Ectodermal cell (in vitro differentiated cells): ENCODE results near the gene MARK1.
"Not testable (repeated sequence)": the region's sequence is repeated elsewhere in the genome, so short reads cannot be mapped to it uniquely, and the experiment has no call there.

Experiments
- H3K27ac ChIP-seq: 2 replicates; pipeline ENCODE4 v1.7.0; 2013; ENCODE audit warnings: mild to moderate bottlenecking, low read depth, low read length; ENCODE audit not compliant: insufficient read depth, poor library complexity, severe bottlenecking
- H3K27me3 ChIP-seq: 2 replicates; pipeline ENCODE4 v1.7.0; 2013; ENCODE audit warnings: mild to moderate bottlenecking, low read length; ENCODE audit not compliant: insufficient read depth, control insufficient read depth, poor library complexity, severe bottlenecking
- H3K36me3 ChIP-seq: one replicate; pipeline ENCODE4 v1.7.0; 2013; ENCODE audit warnings: low read length; ENCODE audit not compliant: control insufficient read depth, insufficient read depth
- H3K4me1 ChIP-seq: one replicate; pipeline ENCODE4 v1.7.0; 2013; ENCODE audit warnings: low read length; ENCODE audit not compliant: control insufficient read depth, insufficient read depth
- H3K4me3 ChIP-seq: 2 replicates; pipeline ENCODE4 v1.7.0; 2013; ENCODE audit warnings: low read depth, low read length, control low read depth; ENCODE audit not compliant: insufficient read depth
- H3K9me3 ChIP-seq: 2 replicates; pipeline ENCODE4 v1.7.0; 2013; ENCODE audit warnings: mild to moderate bottlenecking, low read length, moderate library complexity; ENCODE audit not compliant: control insufficient read depth
- WGBS, 2 experiments: methylation state at CpG; one replicate each; pipeline ENCODE4 v1.1.7; 2013; ENCODE audit warnings: missing lambda C conversion rate in 2 of 2; 5-methylcytosine and 5-hydroxymethylcytosine counted together

Gene MARK1

GRCh38 chr1:220655961-220656740 is 128.2 kb downstream of the MARK1 start:
- H3K4me3 ChIP-seq = no peak overlapping the region
- H3K27ac ChIP-seq = no peak overlapping the region
- H3K4me1 ChIP-seq = no peaks in the 10 kb centered on the region
- H3K9me3 ChIP-seq = no peaks in the 10 kb centered on the region
- H3K36me3 ChIP-seq = no peaks in the 10 kb centered on the region
- H3K27me3 ChIP-seq = no peaks in the 10 kb centered on the region

- WGBS, 2 experiments = 85 to 92% methylated on average over 3 of the region's 3 CpGs
- no peaks in the 10 kb centered on the region for H3K9me3 ChIP-seq
Measured at GRCh38 chr1:220666349-220666748, 138.4 kb downstream of the MARK1 start.

GRCh38 chr1:220669005-220669404 is 141.1 kb downstream of the MARK1 start:
- Histone ChIP-seq H3K27me3 (no peaks in the 10 kb centered on the region), H3K36me3 (no peaks in the 10 kb centered on the region), H3K4me3 (no peak overlapping the region), H3K27ac (no peak overlapping the region), H3K9me3 (no peaks in the 10 kb centered on the region), H3K4me1 (no peaks in the 10 kb centered on the region)
- 86% methylated on average over 1 of the region's 1 CpG; no CpG with 5 or more reads in 1 of the 2 experiments for WGBS, 2 experiments

More at GRCh38 chr1:220666349-220666748, 138.4 kb downstream of the MARK1 start:
- Histone ChIP-seq H3K27ac (no peak overlapping the region), H3K36me3 (no peaks in the 10 kb centered on the region), H3K4me3 (no peak overlapping the region), H3K4me1 (no peaks in the 10 kb centered on the region), H3K27me3 (no peaks in the 10 kb centered on the region)

DNA sequence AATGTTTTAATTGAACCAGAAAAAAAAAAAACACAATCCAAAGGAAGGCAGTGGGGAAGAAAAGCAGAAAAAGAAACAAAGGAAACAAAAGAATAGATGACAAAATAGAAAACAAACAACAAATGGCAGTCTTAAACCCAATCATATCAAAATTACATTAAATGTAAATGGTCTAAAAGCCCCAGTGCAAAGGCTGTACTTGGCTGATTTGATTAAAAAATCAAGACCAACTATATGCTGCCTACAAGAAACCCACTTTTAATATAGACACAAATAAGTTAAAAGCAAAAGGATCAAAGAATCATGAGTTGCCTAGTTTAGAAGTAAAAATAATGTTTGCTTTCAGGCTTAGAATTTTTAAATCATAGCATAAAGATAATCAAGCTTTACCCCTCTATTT is 142.4 kb downstream of the MARK1 start:
- Histone ChIP-seq H3K36me3 (no peaks in the 10 kb centered on the region), H3K27me3 (no peaks in the 10 kb centered on the region)

DNA sequence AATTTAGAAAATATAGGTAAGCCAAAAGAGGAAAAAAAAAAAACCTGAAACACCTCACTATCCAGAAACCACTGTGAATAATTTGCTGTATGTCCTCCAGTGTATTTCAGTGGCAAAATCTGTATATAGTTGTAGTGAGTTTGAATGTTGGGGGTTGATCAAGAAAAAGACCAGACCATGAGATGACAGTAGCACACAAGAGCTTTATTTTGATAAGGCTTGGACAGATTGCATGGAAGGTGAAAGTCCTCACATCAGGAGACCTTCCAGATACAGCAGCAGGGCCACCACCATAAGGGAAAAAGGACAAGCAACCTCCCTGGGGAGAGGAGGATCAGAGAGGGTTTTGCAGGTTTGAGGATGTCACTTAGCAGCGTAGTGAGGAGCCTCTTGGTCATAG is 146.0 kb downstream of the MARK1 start:
- Histone ChIP-seq H3K4me1 (no peaks in the 10 kb centered on the region), H3K27me3 (no peaks in the 10 kb centered on the region), H3K9me3 (no peaks in the 10 kb centered on the region), H3K36me3 (no peaks in the 10 kb centered on the region), H3K4me3 (no peak overlapping the region), H3K27ac (no peak overlapping the region)
- WGBS, 2 experiments = 89 to 97% methylated on average over 1 of the region's 1 CpG

More for the DNA sequence above, 142.4 kb downstream of the MARK1 start:
- no peak overlapping the region for H3K4me3 ChIP-seq
- no peaks in the 10 kb centered on the region for H3K4me1 ChIP-seq
- H3K9me3 ChIP-seq = no peaks in the 10 kb centered on the region
- H3K27ac ChIP-seq = no peak overlapping the region

DNA sequence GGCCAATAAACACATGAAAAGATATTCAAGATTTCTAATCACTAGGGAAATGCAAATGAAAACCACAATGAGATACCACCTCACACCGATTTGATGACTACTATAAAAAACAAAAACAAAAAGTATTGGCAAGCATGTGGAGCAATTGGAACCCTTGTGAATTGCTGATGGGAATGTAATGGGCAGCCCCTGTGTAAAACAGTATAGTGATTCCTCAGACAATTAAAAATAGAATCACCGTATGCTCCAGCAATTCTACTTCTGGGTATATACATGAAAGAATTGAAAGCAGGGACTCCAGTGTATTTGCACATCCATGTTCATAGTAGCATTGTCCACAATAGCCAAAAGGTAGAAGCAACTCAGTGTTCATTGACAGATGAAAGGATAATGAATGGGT is 149.3 kb downstream of the MARK1 start:
- no peak overlapping the region for H3K4me3 ChIP-seq
- H3K36me3 ChIP-seq = no peaks in the 10 kb centered on the region
- no peaks in the 10 kb centered on the region for H3K9me3 ChIP-seq
- WGBS, 2 experiments = 91 to 100% methylated on average over 2 of the region's 2 CpGs
- H3K27ac ChIP-seq = no peak overlapping the region
- no peaks in the 10 kb centered on the region for H3K27me3 ChIP-seq
- H3K4me1 ChIP-seq = no peaks in the 10 kb centered on the region

GRCh38 chr1:220680085-220680687 is 152.2 kb downstream of the MARK1 start:
- no peak overlapping the region for H3K4me3 ChIP-seq
- H3K27me3 ChIP-seq = no peaks in the 10 kb centered on the region
- 50 to 52% methylated on average over 5 to 6 of the region's 7 CpGs for WGBS, 2 experiments
- H3K9me3 ChIP-seq = no peaks in the 10 kb centered on the region
- H3K36me3 ChIP-seq = no peaks in the 10 kb centered on the region
- no peak overlapping the region for H3K27ac ChIP-seq
- H3K4me1 ChIP-seq = no peaks in the 10 kb centered on the region

GRCh38 chr1:220681220-220681880 is 153.4 kb downstream of the MARK1 start:
- WGBS, 2 experiments = 93 to 98% methylated on average over 10 of the region's 10 CpGs
- H3K4me1 ChIP-seq = no peaks in the 10 kb centered on the region
- no peak overlapping the region for H3K4me3 ChIP-seq
- no peaks in the 10 kb centered on the region for H3K27me3 ChIP-seq
- H3K27ac ChIP-seq = no peak overlapping the region
- no peaks in the 10 kb centered on the region for H3K9me3 ChIP-seq
- H3K36me3 ChIP-seq = no peaks in the 10 kb centered on the region

DNA sequence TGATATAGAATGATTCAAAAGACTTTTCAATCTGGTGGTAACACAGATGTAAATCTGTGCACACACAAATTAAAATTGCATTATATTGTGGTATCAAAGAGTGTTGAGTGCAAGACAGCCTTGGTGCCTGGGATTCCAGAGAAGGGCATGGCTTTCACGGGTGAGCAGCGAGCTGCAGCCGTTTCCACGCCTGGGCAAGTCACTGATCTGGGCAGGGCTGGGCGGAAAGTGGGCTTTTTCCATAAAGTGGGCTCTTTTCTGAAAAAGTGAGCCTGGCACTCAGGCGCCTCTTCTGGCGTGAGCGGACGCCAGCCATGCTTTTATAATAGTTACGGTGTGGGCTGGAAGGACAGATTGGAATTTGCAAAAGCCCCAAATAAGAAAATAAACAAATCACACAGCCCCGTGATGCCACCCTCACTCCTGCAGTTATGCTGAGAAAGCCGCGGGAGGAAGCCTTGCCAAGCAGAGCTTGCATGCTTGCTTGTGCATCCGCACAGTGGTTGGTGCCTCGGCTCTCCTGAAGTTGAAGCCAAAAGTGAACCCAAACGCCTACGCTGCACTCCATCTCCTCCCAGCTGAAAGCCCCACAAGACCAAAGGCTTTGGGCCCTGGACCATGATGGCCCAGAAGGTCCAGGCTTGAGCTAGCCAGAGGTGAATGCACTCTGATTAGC is 155.1 kb downstream of the MARK1 start:
- Histone ChIP-seq H3K4me3 (no peak overlapping the region), H3K36me3 (no peaks in the 10 kb centered on the region), H3K27me3 (no peaks in the 10 kb centered on the region), H3K4me1 (no peaks in the 10 kb centered on the region), H3K27ac (no peak overlapping the region), H3K9me3 (no peaks in the 10 kb centered on the region)
- 93 to 95% methylated on average over 17 of the region's 17 CpGs for WGBS, 2 experiments

GRCh38 chr1:220683716-220684115 is 155.8 kb downstream of the MARK1 start:
- H3K27me3 ChIP-seq, H3K9me3 ChIP-seq, H3K36me3 ChIP-seq, H3K27ac ChIP-seq, H3K4me3 ChIP-seq, H3K4me1 ChIP-seq: not testable (repeated sequence)
- WGBS, 2 experiments = 92% methylated on average over 12 of the region's 12 CpGs
